GM19239 (cell line): Measurements from ENCODE around the gene UNC5B.

Source experiments
- DNase-seq: peaks from one replicate; pipeline ENCODE4 v3.0.0; 2011; ENCODE audit warnings: low spot score; ENCODE audit not compliant: insufficient read length
- FAIRE-seq: peaks from 2 replicates; lab custom pipeline; 2011; peaks lifted over from hg19 to GRCh38; lab: Jason Lieb, UNC

The UNC5B gene

DNA sequence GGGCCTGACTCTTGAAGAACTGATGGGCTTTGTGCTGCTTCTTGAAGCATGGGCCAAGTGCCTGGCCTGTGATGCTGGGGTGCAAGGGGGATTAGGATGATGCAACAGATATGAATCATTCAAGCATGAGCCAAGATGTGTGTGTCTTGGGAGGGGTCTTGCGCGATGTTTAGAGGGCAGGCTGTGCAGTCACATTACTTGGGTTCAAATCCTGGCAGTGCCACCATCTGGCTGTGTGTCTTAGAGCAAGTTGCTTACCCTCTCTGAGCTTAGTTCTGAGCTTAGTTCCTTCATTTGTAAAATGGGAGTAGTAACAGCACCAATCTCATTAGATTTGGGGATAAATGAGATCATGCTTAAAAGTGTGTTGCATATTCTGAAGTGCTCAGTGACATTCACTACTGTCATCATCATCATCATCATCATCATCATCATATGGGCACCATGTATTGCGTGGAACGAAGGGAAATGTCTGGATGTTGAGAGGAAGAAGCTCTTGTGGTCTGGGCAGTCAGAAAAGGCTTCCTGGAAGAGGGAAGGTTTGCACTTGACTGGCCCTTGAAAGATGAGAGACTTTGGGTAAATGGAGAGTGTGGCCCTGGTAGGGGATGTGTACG, 9.3 kb downstream of the UNC5B start:
- FAIRE-seq = no peak
- no peak for DNase-seq

DNA sequence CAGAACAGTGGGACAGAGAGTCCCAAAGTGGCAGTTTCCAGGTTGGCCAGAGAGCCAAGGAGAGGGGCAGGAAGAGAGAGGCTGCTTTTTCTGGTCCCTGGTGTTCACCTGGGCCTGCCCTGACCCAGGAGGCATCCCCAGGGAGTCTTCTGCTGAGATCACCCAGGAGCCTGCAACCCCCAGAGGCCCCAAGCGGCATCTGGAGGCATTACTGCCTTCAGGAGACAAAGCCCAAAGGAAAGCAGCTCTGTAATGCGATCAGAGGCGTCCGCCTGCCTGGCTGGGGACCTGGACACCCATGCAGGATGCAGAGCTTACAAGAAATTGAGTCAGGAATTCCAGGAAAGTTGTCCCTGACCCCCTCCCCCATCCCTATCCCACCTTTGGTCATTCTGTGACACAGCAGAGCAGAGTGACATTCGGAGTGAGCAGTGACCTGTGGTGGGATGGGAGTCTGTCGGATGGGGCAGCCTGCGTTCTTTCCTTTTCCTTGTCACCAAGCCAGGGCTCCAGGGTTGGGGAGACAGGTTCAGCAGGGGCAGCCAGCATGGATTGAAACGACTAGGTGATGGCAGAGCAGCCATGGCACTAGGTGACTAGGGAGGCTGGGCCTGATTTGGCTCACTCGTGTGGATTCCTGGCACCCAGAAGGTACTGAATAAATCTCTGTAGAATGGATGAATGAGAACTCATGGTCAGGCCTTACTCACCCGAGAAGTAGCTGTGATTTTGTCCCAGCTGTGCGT, 10.4 kb downstream of the UNC5B start:
- no peak for FAIRE-seq
- DNase-seq = no peak

DNA sequence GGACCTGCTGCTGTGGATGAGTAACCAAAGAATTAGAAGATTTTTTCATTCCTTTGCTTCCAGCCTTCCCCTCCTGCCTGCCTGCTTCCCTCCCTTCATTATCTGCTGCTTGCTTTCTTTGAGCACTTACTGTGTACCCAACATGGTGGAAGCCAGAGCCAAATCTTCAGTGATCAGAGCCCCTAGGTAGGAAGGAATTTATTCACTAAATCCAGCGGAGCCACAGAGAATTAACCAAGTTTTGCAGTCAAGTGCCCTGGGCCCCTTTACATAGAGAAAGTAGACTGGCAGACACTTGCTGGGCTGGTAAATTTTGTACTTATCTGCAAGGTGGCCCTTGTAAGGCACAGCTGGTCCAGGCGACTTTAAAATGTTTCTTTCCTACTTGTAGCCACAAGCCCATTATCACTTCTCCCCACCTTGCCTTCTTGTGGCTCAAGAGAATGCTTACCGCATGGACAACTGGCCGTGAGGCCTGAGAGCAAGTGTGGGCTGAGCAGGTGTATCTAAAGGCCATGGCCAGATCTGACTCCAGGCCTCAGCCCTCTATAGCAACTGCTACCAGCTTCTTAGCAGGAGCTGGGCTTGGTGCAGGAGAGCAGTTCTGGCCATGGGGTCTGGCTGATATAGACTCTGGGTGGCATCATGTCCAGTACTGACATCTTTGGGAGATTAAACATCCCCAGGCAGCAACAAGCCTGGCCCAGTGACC, 11.1 kb downstream of the UNC5B start:
- DNase-seq (no peak), FAIRE-seq (no peak)

DNA sequence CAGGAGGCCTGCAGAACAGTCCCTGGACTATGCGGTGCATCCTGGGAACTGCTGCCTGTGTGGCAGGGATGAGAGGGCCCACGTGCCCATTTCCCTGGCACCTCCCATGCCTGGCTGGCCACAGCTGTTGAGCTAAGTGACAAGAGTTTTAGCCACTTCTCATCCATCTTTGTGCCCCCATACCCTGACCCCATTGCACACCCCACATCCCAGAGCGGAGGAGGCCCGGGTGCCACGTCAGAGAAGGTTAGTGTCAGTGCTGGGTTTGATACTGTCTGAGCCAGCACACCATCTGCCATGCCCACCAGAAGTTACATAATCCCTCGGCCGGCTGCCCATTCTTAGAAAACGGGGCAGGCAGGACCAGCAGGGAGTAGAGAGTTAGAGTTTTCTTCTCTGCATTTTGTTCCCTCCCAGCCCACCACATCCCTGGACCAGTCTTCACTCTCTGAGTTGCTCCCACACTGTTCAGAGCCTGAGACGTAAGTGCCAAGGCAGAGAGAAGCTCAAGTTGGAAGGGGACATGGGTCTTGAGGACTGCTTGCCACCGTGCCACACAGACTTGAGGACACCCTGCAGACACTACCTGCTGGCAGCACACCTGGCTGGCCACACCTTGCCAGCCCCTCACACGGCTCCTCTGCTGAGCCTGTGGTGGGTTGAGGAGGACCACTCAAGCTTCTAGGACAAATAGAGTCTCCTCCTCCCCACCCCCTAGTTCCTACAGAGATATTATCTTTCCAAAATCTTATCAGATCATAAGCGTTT, 13.1 kb downstream of the UNC5B start:
- no peak for DNase-seq
- no peak for FAIRE-seq

DNA sequence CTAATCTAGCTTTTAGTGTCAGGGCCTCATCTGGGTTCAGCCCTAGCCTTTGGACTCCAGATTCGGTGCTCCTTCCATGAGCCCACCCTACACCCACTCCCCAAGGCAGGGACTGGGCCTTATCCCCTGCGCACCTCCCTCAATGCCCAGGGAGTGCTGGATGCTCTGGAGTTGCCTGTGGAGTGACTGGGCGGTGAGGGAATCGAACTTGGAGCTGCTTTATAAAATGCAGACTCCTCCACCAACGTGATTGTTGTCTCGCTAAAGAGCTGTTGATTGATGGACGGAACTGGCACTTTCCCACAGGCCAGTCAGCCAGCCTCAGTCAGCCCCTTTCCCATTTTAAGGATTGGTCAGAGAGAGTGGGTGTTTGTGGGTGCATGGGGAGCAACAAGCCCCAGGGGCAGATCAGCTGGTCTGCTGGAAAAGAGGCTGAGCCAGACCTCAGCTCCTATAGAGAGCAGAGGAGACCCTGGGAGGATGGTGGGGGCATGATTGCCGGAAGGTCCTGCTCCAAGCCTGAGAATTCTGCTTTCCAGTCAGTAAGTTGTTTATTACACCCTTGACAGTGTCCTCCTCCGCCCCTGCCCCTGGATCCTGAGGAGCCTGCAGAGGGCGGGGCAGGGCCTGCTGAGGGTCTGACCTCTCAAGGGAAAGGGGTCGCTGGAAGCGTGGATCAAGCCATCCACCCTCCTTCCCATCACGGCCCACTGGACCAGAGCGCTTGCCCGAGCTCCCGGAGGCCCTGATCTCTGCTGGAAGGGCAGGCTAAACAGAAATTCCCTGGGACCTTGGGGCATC, 16.7 kb downstream of the UNC5B start:
- FAIRE-seq (no peak), DNase-seq (no peak)

DNA sequence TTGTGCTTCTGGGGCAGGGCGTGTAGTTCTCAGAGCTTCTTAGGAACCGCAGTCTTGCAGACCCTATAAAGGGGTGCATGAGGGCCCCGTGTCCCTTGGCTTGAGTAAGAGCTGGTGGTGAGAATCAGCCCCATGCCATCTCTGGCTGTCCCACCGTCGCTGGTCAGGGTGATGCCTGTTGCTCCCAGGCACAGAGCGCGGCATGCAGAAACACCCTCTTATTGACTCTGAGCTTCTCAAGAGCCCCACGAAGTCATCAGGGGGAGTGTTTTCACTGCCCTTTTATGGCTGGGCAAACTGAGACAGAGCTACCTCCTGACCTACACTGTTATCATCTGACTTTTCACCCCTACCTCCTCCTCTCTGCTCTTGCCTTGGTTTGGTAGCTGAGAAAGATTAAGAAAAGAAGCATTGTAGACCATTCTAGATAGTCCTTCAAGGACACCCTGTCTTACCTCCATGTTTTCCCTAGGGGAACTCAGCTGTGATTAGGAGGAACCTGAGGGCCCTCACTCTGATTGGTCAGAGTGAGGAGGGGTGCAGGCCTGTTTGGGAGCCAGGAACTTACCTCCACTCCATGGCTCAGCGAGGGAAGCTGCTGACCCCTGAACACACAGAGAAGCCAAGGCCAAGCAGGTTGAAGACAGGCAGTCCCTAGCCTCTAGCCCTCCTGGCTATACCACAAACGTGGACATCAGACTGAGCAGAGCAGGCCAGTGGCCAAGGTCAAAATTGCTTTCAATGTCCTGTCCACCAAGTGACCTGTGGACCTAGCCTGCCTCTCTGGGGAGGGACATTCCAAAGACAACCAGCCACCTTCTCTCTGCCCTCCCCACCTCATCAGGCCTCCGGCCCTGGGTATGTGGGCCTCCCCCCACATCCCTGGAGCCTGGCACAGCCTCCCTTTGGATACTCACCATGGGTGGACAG, 17.6 kb downstream of the UNC5B start:
- FAIRE-seq = no peak

DNA sequence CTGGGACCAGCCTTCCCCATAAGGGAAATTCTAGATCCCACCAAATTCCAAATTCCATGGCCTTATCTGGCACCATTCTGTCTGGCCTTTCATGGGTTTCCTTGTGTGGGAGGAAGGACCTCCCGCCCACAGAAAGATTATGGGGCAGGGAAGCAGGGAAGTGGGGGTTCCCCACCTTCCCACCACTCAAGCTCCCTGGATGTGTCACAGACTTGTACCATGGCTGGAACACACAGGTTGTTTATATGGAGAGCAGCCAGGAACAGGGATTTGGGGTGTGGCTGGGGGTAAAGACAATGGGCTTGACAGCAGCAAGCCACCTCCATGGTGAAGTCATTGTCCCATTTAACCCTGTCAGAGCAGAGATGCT, 18.3 kb downstream of the UNC5B start:
- FAIRE-seq = no peak
- no peak for DNase-seq

More for the DNA sequence above, 17.6 kb downstream of the UNC5B start:
- no peak for DNase-seq

DNA sequence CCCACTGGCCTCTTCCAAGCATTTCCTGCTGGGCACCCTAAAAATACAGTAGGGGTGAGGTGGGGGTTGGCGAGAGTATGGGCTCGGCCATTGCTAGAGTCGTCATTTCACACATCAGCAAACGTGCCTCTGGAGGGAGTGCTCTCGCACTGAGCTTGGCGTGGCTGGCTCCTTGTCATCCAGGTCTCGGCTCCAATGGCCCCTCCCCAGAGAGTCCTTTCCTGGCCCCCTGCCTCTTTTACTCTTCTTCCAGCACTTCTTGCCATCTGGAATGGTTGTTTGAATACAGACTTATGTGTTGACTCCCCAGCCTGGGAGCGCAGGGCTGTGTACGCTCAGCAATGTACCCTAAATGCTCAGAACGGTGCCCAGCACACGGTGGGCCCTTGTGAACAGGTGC, 18.8 kb downstream of the UNC5B start:
- DNase-seq (no peak), FAIRE-seq (no peak)

DNA sequence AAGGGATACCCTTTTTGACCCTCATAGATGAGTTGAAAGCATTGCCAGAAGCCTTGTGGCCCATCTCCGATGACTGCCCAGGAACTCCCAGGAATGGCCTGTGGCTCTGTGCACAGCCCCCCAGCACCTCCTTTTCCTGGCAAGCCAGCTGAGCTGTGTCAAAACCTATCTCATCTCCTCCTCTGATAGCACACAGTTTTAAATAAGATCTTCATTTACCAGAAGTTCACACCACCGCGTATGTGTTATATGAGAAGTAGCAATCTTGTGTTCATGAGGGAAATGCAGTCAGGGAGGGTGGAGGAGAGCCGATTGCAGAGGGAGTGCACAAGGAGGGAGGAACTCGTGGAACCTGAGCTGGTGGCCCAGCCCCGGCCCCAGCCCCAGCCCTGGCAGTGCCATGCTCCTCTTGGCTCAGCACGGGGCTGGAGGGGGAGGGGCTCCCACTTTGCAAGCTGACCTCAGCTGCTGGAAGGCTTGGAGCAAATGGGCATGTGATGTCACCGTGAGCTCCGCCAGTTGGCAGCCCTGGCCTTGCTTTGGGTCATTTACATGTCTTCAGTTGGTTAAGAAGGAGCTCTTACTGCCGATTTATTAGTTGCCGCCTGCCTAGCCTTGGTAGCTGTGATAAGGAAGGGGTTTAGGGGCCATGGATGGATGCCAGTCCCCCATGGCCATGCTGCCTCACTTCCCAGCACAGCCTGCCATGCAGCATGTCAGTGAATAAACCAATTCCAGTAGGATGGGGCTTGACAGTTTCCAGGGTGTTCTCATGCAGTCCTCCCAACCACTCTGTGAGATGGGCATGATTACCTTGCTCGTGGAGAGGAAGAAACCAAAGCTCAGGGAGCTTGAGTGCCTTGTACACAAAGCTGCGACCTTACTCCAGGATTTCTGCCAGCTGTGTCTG, 20.0 kb downstream of the UNC5B start:
- no peak for DNase-seq
- FAIRE-seq = no peak

DNA sequence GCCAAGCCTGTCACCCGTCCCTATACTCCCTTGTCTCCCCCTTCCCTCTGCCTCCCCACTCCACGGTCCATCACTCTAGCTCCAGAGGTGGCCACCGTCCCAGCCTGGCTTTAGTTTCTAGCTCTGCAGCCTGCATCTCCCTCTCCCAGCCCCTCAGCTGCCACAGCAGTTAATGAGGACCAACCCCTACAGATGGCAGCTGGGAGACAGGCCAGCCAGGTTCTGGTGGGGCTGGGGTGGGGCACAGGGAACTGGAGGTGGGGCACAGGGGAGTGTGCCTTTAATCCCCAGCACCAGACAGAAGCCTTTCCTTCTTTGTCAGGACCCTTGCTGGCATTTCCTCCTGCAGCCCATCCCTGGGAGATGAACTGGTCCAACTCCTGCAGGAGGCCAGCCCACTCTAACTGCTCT, 21.1 kb downstream of the UNC5B start:
- FAIRE-seq (no peak), DNase-seq (no peak)

DNA sequence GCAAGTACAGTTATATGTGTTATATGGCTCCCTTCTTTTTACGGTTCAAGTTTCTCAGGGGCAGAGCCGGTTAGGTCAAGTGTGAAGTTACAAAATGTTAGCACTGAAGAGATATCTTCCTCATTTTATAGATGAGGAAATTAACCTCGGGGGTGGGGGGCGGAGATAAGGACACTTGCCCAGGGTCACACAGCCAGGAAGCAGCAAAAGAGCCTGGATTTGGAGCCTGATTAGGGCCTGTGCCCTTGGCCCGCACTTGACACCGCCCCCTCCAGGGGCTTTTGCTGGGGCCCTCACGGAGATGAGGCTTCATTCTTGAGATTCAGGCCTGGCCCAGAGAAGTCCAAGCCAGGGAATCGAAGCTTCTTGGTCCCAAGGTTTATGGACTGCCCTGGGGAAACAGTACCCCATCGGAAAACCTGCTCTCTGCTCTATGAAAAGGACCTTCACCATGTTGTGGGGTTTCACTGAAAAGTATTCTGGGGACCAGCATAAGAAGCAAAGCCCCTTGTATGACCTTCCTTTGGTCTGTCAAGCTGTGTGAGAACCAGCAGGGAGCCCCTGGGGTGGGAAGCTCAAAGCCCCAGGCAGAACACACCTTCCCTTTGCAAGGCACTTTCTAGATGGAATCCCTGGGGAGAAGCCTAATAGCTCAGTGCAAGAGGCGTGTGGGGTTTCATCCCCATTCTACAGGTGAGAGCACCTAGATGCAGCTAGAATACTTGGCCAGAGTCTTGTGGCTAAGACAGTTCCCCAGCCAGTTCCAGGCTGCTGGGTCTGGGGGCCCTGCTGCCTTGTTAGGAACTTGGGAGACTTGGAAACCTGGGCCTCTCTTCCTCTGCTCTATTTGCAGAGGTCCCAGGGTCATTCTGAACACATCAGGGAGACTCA, 21.9 kb downstream of the UNC5B start:
- FAIRE-seq (no peak), DNase-seq (no peak)

DNA sequence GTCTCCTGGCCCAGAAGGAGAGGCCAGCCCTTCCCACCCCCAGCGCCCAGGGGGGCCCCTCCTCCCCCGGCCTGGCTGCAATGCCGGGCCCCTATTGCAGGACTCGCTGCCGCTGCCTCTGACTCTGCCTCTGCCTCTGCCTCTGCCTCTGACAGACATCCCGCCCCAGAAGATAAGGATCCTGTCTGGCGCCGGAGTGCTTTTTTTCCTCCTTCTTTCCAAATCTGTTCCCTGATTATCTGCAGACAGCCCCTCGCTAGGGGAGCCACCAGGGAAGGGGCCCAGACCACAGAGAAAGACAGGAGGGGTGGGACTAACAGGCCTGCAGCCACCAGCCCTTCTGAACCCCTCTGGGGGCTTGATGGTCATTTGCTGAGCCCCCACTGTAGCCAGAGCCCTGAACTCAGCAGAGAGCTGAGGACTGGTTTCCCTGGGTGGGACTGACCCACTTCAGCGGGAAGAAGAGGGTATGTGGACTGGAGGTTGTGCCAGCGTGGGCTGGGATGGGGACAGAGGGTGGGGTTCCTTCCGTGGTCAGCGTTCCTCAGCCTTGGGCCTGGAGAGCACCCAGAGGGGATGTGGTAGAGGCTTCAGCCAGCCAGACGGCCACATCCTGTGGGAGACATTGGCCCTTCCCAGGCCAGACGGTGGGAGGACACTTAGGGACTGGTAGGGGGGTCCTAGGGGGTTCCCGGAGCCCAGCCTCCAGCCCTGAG, 22.8 kb downstream of the UNC5B start:
- FAIRE-seq (no peak), DNase-seq (no peak)

DNA sequence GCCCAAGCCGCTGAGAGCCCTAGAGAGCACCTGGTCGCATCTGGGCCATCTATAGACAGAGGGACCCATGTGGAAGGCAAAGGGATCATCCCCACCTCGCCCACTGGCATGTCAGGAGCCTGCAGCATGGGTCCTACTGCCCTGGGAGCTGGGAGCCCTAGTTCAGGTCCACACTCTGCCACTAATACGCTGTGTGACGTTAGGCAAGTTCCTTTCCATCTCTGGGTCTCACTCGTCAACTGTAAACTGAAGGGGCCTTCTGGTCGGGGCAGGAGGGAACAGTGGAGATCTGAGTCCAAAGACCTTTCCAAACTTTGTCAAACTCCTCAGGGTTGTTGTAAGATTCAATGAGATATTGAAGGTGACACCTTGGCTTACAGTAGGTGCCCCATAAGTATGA, 23.4 kb downstream of the UNC5B start:
- FAIRE-seq (no peak), DNase-seq (no peak)

DNA sequence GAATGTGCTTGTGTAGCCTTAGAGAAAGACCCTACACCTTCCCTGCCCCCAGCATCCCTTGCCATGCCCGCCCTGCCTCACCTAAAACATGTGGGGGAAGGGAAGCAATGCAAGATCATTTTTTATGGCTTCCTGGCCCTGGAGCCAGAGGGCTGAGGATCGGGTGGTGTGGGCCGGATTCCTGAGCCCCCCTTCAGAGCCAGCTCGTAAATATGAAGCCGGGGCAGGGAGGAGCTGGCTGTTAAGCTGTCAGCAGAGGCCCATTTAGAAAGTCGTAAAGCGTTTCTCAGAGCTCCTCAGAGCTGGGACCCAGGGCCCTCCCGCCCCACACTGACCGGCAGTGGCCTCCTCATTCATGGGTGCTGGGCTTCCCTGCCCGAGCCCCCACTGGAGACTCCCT, 23.9 kb downstream of the UNC5B start:
- no peak for FAIRE-seq
- DNase-seq = no peak

DNA sequence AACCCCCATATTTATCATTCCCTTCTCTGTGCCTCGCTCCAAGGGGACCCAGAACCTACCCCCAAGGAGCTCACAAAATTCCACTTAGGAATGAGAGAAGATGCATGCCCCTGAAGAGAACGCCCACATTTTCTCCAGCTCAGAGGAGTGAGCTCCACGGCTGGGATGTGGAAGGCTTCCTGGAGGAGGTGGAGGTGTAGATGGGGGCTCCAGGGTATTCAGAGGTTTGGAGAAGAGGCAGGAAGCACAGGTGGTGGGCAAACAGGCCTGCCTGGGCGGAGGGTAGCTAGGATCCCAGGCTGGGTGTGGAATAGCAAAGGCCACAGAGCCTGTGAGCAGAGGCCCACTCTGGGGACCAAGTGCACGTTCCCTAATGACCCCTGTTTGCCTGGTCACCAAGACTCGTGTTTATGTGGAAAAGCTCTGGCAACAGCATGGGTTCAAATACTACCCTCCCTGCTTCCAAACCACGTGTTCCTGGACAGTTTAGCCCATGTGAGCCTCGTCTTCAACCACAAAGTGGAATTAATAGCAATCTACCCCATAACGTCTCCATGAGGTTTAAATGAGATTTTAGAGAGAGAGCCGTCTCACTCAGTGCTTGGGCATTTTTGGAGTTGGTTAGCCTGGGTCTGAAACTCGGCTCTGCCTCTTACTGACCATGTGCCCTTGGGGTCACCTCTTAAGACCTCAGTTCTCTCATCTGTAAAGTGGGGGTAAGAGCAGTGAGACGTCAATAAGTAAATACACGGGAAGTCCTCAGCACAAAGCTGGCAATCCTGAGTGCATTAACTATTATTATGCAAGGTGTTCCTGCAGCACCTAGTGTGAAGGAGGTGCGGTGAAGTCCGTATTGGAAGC, 24.7 kb downstream of the UNC5B start:
- FAIRE-seq (no peak), DNase-seq (no peak)
